Aorta (tissue), 5 donors: Measurements from ENCODE around the gene ZNF605. TPM values are rescaled to one million over a fixed set of nuclear protein-coding genes. Genes with fewer than 3 reads are reported as not detected.

ENCODE experiments used
- ATAC-seq: fragments of 200-7000 bp; cut with Tn5 transposase; one replicate; pipeline ENCODE4 v1.9.1; 2022; ENCODE audit warnings: moderate library complexity; ENCODE audit not compliant: low FRiP score
- DNase-seq, 2 donors: peaks; one replicate each; pipeline ENCODE4 v3.0.0-alpha.2; 2020
- H3K27ac ChIP-seq, 2 donors: one replicate each; pipeline ENCODE4 v1.5.1; 2013; ENCODE audit warnings: low read length in 2 of 2, mild to moderate bottlenecking in 2 of 2, moderate library complexity in 2 of 2, control low read depth in 1 of 2, inconsistent platforms in 1 of 2, low read depth in 1 of 2
- H3K27me3 ChIP-seq, 2 donors: one replicate each; pipeline ENCODE4 v1.6.1; 2013; ENCODE audit warnings: control low read depth in 1 of 2, low read length in 1 of 2, mild to moderate bottlenecking in 1 of 2, moderate library complexity in 1 of 2; ENCODE audit not compliant: insufficient read depth in 2 of 2, control insufficient read depth in 1 of 2
- H3K36me3 ChIP-seq, 2 donors: one replicate each; pipeline ENCODE4 v1.6.1; 2013; ENCODE audit warnings: control low read depth in 1 of 2, low read length in 1 of 2, mild to moderate bottlenecking in 1 of 2; ENCODE audit not compliant: insufficient read depth in 2 of 2, control insufficient read depth in 1 of 2
- H3K4me1 ChIP-seq, 2 donors: one replicate each; pipeline ENCODE4 v1.6.1; 2013; ENCODE audit warnings: low read length in 2 of 2, control low read depth in 1 of 2, mild to moderate bottlenecking in 1 of 2, moderate library complexity in 1 of 2; ENCODE audit not compliant: insufficient read depth in 2 of 2, control insufficient read depth in 1 of 2
- H3K4me3 ChIP-seq, 2 donors: one replicate each; pipeline ENCODE4 v1.5.1; 2013; ENCODE audit warnings: low read length in 2 of 2, control low read depth in 1 of 2, mild to moderate bottlenecking in 1 of 2
- H3K9me3 ChIP-seq: one replicate; pipeline ENCODE4 v1.6.1; 2013; ENCODE audit warnings: mild to moderate bottlenecking, low read length; ENCODE audit not compliant: control insufficient read depth
- WGBS, 2 donors: extraction: QIAGEN DNeasy Blood & Tissue Kit; methylation state at CpG; one replicate each; pipeline ENCODE4 v1.1.7; 2013; 5-methylcytosine and 5-hydroxymethylcytosine counted together
- intact Hi-C, 2 donors: fragments of 100-400 bp; cut with DNase I; formaldehyde crosslinking; loops; one replicate each; pipeline versions ENCODE4 v1.14.2 to v1.15.0; 2022
- polyA plus RNA-seq, 2 donors: library from polyadenylated mRNA; stranded (reverse); fragments of 200-250 nt; gene quantifications; one replicate each; pipeline ENCODE4 v1.2.3, GENCODE V29; 2013
- total RNA-seq, 2 donors: library from RNA; stranded (reverse); fragmentation: NEBNext Ultra II Directional; extraction: Animal tissue kit (Norgen Biotek cat#: 25700); gene quantifications; one replicate each; pipeline ENCODE4 v1.2.1, GENCODE V29; 2021
- donor health status: healthy with polysubstance abuse.
- donor health status: Bipolar disorder and iron deficiency.
- donor health status: DM: no; HTN: no; CAD: no.
- donor health status: DM: no; HTN: no; CAD: no.
- donor health status: DM: yes; HTN: yes; CAD: no.

Gene ZNF605
- total and polyA plus RNA-seq, 4 donors: 1.0 to 19.4 (median 10.3) TPM

DNA sequence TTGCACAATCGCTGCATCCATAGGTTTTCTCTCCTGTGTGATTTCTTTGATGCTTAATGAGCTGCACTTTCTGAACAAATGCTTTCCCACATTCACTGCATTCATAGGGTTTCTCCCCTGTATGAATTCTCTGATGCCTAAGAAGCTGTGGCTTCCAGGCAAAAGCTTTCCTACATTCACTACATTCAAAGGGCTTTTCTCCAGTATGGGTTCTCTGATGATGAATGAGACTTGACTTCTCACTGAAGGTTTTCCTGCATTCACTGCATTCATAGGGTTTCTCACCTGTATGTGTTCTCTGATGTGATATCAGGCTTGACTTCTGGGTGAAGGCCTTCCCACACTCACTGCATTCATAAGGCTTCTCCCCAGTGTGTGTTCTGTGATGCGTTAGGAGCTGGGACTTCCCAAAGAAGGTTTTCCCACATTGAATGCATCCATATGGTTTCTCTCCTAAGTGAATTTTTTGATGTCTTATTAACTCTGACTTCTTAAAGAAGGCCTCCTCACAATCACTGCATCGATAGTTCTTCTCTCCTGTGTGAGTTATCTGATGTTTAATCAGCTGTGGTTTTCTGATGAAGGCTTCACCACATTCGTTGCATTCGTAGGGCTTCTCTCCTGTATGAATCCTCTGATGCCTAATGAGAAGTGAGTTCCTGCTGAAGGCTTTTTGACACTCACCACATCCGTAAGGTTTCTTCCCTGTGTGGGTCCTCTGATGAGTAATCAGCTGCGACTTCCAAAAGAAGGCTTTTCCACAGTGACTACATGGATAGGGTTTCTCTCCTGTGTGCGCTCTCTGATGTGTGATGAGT, 30.3 kb downstream of the ZNF605 start:
- H3K36me3 ChIP-seq: peaks cover 8 to 16% of the 10 kb centered on the region in 2 donors
- H3K4me1 ChIP-seq: no peaks in the 10 kb centered on the region
- 97 to 98% methylated on average over 8 of the region's 8 CpGs for WGBS, 2 donors
- H3K9me3 ChIP-seq: peaks cover 35% of the 10 kb centered on the region
- H3K27me3 ChIP-seq: peaks cover 0 to 2% of the 10 kb centered on the region in 2 donors
- intact Hi-C loops: no loop called here
- no peak overlapping the region for H3K4me3 ChIP-seq
- DNase-seq (no peak), ATAC-seq (no peak)
- H3K27ac ChIP-seq: no peak overlapping the region

DNA sequence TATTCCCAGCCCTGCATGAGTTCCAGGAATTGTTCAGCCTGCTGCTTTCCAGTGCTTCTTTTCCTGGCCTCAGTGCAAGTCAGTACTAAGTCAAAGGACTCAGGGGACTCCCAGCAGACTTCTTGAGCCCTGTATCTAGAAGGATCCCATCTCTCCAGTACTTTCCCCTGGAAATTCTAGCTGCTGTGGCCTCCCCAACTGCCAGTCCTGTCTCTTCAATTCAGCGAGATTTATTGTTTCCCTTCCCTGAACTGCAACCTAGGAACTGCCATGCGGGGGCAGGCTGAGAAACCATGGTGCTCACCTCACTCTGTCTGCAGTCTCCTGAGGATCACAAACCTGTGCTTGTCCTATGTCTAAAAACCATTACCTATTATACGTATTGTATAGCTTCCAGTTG, 31.8 kb downstream of the ZNF605 start:
- intact Hi-C loops: no loop called here
- peaks cover 8 to 12% of the 10 kb centered on the region in 2 donors for H3K36me3 ChIP-seq

DNA sequence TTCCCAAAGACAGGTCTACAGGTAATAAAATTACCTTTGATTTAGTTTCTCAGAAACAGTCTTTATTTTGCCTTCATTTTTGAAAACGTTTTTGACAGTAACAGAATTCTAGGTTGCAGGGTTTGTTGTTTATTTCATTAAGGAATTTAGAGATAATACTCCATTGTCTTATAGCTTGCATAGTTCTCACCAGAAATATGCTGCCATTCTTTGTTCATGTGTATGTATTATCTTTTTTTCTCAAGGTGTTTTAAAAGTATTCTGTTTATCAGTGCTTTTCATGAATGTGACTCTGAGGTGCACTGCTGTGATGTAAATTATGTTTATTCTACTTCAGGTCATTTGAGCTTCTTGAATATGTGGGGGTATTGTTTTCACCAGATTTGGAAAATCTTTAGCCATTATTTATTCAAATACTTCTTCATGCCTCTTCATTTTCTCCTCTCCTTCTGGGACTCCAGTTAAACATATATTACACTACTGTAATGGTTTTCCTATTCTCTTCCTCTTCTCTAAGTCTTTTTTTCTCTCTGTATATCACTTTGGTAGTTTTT, 32.7 kb downstream of the ZNF605 start:
- ATAC-seq: no peak
- H3K27me3 ChIP-seq: peaks cover 0 to 2% of the 10 kb centered on the region in 2 donors
- intact Hi-C loops: no loop called here
- H3K27ac ChIP-seq: no peak overlapping the region
- no peak overlapping the region for H3K4me3 ChIP-seq
- WGBS, 2 donors: 54 to 60% methylated on average over 1 of the region's 1 CpG
- H3K36me3 ChIP-seq: peaks cover 8 to 9% of the 10 kb centered on the region in 2 donors
- no peaks in the 10 kb centered on the region for H3K4me1 ChIP-seq
- no peak for DNase-seq
- H3K9me3 ChIP-seq: peaks cover 28% of the 10 kb centered on the region

More for the DNA sequence above, 31.8 kb downstream of the ZNF605 start:
- WGBS, 2 donors: 96 to 99% methylated on average over 3 of the region's 3 CpGs
- ATAC-seq (no peak), DNase-seq (no peak)
- Histone ChIP-seq H3K27me3 (peaks cover 0 to 2% of the 10 kb centered on the region in 2 donors), H3K4me3 (peak overlapping the region in 1 of 2 donors; percentile 26), H3K9me3 (peaks cover 28% of the 10 kb centered on the region), H3K4me1 (no peaks in the 10 kb centered on the region), H3K27ac (no peak overlapping the region)

DNA sequence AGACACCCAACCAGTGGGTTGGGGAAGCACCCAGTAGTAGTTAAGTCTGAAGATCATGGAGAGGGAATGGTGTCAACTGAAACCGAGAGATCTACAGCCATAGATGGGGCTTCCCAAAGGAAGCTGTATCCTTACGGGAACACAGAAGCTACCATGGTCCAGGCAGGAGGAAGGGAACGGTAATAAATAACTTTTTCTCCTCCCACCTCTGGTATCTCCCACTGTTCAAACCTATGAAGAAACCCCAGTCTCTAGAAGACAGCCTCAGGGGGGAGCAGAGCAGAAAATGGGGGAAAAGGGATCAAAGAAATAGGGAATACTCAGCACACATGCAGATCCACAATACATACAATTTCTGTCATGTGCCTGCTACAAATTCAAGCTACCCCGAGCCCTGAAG, 33.4 kb downstream of the ZNF605 start:
- Histone ChIP-seq H3K4me3 (no peak overlapping the region), H3K27ac (no peak overlapping the region), H3K36me3 (peaks cover 8 to 9% of the 10 kb centered on the region in 2 donors), H3K9me3 (peaks cover 28% of the 10 kb centered on the region), H3K4me1 (no peaks in the 10 kb centered on the region), H3K27me3 (peaks cover 0 to 2% of the 10 kb centered on the region in 2 donors)
- 97 to 99% methylated on average over 4 of the region's 4 CpGs for WGBS, 2 donors
- no peak for ATAC-seq
- intact Hi-C loops: no loop called here
- no peak for DNase-seq

DNA sequence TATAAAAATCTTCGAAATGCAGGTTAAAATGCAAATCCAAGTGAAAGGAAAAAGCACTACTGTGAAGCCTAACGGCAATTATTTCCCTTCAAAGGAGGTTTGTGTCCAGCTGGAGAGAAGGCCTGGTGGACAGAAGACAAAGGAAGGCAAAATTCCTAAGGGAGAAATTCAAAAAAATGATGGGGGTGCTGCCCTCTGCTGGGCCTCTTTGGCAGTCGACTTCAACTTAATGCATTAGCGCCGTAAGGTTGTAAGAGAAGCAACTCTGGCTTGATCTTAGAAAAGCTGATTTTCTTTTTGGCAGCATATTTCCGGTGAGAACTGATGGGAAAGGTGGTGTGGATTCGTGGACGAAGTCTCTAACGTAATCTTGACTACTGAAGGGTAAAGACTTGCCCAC, 34.4 kb downstream of the ZNF605 start:
- no peak for ATAC-seq
- H3K4me3 ChIP-seq: peak overlapping the region in 1 of 2 donors; percentile 3
- 71 to 73% methylated on average over 9 of the region's 9 CpGs for WGBS, 2 donors
- H3K36me3 ChIP-seq: peaks cover 8 to 9% of the 10 kb centered on the region in 2 donors
- H3K4me1 ChIP-seq: no peaks in the 10 kb centered on the region
- intact Hi-C loops: no loop called here
- H3K9me3 ChIP-seq: peaks cover 28% of the 10 kb centered on the region
- no peak for DNase-seq
- peaks cover 0 to 2% of the 10 kb centered on the region in 2 donors for H3K27me3 ChIP-seq
- H3K27ac ChIP-seq: no peak overlapping the region

DNA sequence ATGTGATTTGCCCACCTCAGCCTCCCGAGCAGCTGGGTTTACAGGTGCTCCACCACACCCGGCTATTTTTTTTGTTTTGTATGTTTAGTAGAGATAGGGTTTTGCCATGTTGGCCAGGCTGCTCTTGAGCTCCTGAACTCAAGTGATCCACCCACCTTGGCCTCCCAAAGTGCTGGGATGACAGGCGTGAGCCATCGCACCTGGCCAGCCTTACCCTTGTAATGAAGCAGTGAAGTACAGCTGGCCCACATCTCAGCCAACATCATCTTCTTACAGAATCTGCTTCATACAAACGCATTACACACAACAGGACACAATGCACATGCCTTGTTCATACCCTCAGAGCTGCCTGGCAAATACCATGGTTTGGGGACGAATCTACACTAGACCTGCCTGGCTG, 37.4 kb downstream of the ZNF605 start:
- peaks cover 2% of the 10 kb centered on the region in 2 donors for H3K36me3 ChIP-seq
- intact Hi-C loops: no loop called here
- no peaks in the 10 kb centered on the region for H3K27me3 ChIP-seq
- no peak overlapping the region for H3K27ac ChIP-seq
- WGBS, 2 donors: 96% methylated on average over 6 of the region's 6 CpGs
- DNase-seq (no peak), ATAC-seq (no peak)
- peaks cover 14% of the 10 kb centered on the region for H3K9me3 ChIP-seq
- no peak overlapping the region for H3K4me3 ChIP-seq
- H3K4me1 ChIP-seq: no peaks in the 10 kb centered on the region

DNA sequence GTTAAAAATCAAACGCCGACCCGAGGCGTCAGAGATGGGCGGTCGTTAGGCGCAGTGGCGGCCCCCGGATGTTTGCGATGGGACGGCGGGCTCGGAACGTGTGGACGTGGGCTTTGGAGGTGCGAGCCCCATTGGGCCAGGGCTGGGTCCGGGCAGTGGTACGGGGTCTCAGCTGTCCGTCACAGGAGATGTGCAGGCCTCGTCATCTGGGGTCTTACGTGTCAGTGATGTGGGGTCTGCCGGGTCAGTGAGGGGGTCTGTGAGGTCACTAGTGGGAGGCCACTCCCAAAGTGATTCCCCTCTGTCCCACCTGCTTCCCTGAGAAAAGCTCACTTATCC, 47.1 kb downstream of the ZNF605 start:
- 0 to 1% methylated on average over 22 of the region's 22 CpGs for whole genome bisulfite sequencing, 2 donors
- no peaks in the 10 kb centered on the region for H3K4me1 ChIP-seq
- no peaks in the 10 kb centered on the region for H3K9me3 ChIP-seq
- H3K36me3 ChIP-seq: no peaks in the 10 kb centered on the region
- no peak for DNase-seq
- peak; percentile 23 for ATAC-seq
- peak overlapping the region; percentile 22 to 49 for H3K4me3 ChIP-seq
- peak overlapping the region in 1 of 2 donors; percentile 4 for H3K27ac ChIP-seq
- intact Hi-C loops: loop anchor here in 1 of 2 donors (2.0 kb wide), 1 partner anchor 48 kb away; the partner anchor contains the start of gene ZNF605
- no peaks in the 10 kb centered on the region for H3K27me3 ChIP-seq

DNA sequence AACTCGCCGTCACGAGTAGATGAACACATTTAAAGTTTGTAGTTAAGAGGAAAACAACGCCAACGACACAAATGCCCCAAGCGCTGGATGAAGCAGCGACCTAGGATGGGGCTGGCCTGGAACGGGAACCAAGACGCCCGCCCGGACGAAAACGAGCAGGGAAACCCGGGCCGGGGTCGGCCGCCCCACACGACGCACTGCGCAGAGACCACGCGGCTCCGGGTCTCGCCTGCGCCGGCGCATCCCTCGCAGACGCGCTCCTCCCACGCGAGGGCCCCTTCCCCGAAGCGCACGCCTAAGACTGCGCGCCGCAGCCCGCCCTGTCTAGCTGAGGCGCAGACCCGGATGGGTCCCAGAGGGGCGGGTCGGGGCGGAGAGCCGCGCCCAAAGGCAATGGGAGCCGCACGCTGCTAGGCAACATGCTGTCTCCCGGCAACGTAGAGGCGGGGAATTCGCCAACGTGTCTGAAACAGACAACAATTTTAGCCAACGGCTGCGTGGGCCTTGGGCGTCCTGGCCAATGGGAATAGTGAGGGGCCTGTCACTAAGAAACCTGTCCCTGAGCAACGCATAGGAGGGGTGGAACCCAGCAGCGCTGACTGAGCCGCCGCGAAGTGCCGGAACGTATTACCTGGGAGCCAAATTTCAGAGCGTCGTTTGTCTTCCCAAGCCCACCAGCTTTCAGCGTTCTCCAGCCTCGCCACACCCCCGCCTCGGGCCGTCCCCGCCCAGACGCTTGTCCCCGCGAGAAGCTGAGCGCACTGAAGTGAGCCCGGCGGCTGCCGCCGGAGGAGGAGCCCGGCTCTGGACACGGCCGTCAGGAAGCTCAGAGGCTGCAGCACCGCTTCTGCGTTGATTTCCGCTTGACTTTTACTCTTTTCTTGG, 47.7 kb downstream of the ZNF605 start:
- Histone ChIP-seq H3K27me3 (no peaks in the 10 kb centered on the region), H3K36me3 (no peaks in the 10 kb centered on the region), H3K9me3 (no peaks in the 10 kb centered on the region), H3K4me3 (peak overlapping the region; percentile 22 to 49), H3K4me1 (no peaks in the 10 kb centered on the region), H3K27ac (peak overlapping the region in 1 of 2 donors; percentile 6)
- ATAC-seq (peak; percentile 97), DNase-seq (peak; percentile 98)
- intact Hi-C loops: loop anchor here in 1 of 2 donors (1.0 to 2.0 kb wide), 3 partner anchors 21 to 79 kb away; partner anchors contain the start of genes CHFR and ZNF605
- WGBS, 2 donors: 0 to 1% methylated on average over 85 of the region's 85 CpGs
